Inflammatory macrophage treated with lipopolysaccharide for 4 hours (primary cell): Measurements from ENCODE around the gene ATF5.
"Not testable (repeated sequence)": the region's sequence is repeated elsewhere in the genome, so short reads cannot be mapped to it uniquely, and the experiment has no call there.

Experiments
- DNase-seq: peaks from one replicate; pipeline ENCODE4 v3.0.0-alpha.2; 2020

ATF5 gene

DNA sequence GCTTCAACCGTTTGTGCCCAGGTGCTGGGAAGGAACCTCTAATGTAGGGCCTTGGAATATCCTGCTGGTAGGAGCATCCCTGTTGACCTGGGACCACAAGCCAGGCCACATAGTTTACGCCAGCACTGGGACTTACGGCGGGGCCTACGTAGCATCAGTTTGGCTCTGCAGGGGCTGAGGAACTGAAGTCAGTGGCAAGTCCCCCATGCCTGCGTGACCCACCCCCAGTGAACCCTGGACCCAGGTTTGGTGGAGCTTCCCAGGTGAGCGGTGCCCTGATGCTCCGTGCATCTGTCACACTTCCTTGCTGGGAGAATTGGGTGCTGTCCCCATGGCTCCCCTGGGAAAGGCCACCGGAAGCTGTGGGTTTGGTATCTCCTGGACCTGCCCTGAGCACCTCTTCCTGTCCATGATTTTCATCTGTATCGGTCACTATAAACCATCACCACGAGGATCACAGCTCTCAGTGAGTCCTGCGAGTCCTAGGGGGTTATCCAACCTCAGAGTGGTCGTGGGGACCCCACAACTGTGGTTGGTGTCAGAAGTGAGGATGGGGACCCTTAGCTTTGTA is 22.0 kb downstream of the ATF5 start:
- no peak for DNase-seq

DNA sequence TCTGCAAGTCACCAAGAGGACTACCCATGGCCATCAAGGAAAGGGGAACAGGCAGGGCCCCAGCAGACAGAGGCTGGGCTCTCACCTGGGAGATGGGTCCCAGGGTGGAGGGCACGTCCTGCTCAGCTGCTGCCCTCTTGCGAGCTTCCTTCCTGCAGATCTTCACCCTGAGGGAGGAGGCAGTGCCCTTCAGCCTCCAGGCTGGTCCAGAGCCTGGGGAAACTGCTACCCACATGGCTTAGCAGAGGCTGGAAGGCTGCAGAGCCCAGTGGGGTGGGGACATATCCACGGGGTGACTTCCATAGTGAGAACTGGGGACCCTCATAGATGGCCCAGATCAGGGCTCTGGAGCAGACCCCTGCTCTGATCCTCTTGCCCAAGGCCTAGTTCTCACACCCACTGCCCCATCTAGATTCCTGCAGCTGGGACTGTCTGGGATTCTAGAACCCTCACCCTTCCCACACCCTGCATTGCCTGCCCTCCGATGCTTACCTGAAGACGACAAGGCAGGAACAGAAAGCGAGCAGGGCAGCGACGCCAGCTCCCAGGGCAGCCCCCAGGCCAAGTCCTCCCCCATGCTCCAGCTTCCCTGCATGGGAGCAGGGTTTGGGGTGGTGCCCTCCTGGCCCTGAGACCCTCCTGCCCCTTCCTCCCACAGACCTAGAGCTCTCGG is 22.9 kb downstream of the ATF5 start:
- no peak for DNase-seq

DNA sequence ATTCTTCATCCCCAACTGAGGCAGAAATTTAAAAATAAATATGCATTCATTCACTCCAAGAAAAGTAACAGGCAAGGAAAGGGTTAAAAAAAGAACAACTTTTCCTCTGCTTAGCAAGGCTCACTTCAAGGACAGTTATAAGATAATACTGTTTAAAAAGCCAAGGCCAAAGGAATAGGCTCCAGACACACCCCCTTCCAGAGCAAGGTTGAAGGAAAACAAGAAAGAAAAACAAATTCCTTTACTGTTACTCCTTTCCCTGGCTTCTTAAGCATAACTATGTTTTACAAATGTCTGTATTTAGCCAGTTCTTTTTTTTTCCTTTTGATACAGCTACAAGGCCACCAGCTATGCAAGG is 23.5 kb downstream of the ATF5 start:
- no peak for DNase-seq

DNA sequence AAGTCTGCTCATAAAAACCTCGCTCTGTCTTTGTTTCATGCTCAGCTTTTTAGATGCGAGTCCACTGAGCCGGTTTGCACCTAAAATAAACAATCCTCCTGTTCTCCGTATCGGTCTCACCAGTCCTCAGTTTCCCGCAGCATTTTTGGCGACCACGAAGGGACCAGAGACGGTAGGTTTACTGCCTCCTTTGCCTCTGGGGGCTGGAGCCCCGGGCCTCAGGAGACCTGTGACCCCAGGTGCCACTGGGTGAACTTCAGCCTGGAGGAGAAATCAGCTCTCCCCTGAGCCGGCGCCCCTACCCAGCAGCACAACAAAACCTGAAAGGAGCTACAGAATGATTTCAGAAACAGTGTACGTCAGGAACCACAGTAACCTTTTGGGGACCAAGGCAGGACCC is 23.9 kb downstream of the ATF5 start:
- no peak for DNase-seq

DNA sequence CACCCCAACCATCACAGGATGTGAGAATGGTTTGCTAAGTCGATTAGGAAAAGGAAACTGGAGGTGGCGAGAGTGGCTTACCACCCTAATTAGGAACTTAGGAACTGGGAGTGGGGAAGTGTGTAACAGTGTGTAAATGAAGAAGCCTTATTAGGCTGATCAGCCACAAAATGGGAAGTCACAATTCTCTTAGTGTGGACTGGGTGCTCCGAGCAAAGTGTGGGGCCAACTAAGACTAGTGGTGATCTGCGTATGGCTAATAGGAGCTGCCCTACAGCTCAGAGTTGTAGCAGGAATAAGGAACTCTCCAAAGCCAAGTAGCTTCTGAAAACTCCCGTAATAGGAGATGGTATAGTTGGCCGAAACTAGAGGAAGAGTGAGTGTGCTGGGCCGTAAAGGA is 24.4 kb downstream of the ATF5 start:
- DNase-seq, result peak; percentile 45

DNA sequence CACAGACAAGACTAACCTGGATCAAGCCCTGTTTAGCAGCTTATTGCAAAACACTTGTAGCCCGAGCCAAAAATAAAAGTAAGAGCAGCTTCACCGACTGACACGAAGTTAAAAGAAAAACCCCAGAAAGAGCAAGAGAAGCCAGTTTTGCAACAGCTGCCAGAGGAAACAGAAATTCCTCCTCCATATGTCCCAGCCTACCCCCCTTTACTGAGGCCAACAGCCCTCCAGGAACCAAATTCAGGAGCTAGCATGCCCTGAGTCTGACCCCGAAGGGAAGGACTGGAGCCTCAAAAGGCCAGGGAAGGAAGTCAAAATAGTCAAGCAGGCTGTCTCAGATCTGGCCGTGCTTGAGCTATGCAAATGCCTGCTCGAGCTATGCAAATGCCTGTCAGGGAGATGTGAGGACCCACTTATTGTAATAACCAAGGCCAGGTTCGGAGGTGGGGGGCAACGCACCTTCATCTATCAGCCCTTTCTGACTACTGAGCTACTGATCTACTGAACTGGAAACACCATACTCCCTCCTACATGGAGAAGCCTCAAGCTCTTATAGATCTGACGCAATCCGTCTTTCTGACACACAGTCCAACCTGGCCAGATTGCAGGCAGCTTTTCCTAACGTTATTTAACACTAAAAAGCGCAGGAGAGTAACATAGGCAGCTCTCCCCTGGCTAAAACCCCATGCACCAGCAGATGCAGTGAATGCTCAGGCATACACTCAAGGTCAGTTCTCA is 25.3 kb downstream of the ATF5 start:
- DNase-seq, result peak; percentile 69

DNA sequence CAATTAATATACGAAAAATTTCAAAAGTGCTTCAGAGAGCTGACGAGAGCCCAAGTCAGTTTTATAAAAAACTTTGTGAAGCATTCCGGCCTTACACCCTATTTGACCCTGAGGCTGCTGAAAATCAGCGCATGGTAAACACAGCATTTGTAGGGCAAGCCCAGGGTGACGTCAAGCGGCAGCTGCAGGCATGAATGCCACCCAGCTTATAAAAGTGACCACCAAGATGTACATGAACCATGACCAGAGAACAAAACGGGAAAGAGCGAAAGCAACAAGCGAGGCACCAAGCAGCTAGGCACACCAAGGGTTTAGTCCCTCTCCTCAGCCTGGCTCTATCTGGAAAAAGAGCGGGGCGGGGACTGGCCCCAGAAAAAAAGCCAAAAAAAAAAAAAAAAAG is 25.9 kb downstream of the ATF5 start:
- DNase-seq, result no peak

DNA sequence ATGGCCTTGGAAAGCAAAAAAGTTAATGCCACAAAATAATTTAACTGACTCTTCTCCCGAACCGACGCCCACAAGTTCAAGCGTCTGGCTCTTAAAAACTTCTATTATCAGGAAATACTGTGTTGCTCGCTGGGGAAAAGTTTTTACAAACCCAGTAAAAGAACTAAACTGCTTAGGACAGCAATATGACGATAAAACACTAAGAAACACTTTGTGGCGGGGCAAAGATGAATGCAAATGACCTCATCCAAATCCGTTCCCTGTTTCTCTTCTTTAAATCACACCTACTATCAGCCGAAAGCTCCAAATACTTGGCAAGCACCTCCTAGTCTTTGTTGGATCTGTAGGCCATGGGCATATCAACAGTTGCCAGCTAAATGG is 27.1 kb downstream of the ATF5 start:
- DNase-seq, result no peak

DNA sequence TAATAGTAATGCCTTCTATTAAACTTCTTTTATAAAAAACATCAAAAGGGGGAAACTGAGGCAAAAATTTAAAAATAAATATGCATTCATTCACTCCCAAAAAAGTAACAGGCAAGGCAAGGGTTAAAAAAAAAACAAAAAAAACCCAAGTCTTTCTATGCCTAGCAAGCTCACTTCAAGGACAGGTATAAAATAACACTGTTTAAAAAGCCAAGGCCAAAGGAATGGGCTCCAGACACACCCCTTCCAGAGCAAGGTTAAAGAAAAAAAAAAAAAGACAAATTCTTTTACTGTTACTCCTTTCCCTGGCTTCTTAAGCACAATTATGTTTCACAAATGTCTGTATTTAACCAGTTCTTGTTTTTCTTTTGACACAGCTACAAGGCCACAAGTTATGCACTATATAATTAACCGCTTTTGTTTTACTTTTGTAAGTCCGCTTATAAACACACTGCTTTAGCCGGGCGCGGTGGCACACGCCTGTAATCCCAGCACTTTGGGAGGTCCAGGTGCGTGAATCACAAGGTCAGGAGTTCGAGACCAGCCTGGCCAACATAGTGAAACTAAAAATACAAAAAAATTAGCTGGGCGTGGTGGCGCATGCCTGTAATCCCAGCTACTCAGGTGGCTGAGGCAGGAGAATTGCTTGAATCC is 28.4 kb downstream of the ATF5 start:
- DNase-seq, result no peak

DNA sequence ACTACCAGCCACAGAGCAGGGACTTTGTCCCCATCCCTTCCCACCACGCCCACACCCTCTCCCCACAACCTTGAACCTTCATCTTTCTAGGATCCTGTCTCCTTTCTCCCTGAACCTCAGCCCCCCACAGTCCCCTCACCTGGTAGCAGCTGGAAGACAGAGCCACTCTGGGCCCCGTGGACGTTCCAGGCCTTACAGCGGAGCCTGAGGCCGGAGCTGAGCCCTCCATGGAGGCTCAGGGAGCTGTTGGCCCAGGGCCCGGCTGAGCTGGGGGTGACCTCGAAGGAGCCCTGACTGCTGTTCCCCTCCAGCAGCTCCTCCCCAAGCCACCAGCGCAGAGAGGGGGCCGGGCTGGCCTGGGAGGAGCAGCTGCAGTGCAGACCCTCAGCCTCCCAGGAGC is 29.1 kb downstream of the ATF5 start:
- DNase-seq, result not testable (repeated sequence)

DNA sequence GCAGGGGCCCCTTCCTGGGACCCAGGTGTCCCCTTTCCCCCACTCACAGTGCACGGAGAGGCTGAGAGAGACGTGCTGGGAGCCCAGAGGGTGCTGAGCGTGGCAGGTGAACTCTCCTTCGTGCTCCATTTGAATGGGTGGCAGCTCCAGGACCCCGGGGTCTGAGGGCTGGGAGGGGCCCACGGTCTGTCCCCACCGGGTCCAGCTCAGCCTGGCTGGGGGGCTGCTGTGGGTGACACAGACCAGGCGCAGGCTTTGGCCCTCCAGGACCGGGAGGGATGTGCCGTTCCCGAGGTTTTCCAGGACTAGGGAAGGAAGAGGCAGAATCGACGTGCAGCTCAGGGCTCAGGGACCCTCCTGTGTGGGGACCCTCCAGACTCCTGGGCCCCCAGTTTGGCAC is 29.6 kb downstream of the ATF5 start:
- DNase-seq, result not testable (repeated sequence)

DNA sequence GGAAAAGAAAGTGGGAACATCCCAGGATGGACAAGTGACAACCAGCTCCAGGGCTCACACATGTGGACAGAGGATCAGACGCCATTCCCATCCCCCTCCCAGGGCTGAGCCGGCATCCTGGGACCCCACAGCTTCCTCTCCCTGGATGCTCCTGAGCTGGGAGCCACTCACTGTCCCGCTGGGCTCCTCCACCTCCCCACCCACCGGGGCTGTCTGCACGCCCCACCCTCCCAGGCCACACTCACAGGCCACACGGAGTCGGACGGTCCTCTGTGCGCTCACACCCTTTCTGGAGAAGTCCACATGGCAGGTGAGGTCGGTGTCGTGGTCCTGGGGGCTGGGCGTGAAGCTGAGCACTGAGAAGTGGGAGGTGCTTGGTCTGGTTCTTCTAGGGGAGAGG is 30.9 kb downstream of the ATF5 start:
- not testable (repeated sequence) for DNase-seq

DNA sequence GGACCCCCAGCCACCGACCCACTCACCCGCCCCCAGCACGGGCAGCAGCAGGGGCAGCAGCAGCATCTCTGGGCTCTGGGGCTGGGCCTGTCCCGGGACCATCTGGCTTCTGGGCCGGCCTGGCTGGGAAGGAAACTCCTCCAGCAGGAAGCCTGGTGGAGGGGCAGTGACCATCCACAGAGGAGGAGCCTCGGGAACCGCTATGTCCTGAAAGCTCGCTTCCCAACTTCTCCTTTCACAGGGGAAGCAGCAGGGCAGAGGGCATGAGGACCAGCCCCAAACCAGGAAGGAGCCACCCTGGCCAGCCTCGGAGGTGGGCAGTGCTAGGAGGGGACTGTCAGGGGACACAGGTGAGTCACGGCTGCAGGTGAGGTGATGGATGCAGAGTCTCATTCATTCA is 32.0 kb downstream of the ATF5 start, which contains the start of gene SIGLEC11:
TSS of gene SIGLEC11 (minus strand) at position 193 of the 400 bp plus-strand sequence. CDS start at position 102, 91 bp downstream.
- DNase-seq, result peak; percentile 41

DNA sequence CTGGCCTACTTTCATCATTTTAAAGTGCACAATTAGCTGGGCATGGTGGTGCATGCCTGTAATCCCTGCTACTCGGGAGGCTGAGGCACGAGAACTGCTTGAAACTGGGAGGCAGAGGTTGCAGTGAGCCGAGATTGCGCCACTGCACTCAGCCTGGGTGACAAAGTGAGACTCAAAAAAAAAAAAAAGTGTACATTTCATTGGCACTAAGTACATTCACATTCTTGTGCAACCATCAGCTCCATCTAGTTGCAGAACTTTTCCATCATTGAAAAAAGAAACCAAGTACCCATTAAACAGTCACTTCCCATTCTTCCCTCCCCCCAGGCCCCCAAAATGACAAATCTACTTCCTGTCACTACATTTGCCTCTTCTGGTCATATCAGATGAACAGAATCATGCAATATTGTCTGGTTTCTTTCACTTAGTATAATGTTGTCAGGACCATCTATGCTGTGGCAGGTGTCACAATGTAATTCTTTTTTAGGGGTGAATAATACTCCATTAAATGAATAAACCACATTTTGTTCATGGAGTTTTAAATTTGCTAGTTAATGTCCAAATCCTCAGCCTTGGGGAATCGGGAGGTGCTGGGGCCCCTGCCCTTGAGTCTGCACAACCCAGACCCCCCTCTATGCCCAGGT is 39.4 kb downstream of the ATF5 start:
- peak; percentile 96 for DNase-seq

DNA sequence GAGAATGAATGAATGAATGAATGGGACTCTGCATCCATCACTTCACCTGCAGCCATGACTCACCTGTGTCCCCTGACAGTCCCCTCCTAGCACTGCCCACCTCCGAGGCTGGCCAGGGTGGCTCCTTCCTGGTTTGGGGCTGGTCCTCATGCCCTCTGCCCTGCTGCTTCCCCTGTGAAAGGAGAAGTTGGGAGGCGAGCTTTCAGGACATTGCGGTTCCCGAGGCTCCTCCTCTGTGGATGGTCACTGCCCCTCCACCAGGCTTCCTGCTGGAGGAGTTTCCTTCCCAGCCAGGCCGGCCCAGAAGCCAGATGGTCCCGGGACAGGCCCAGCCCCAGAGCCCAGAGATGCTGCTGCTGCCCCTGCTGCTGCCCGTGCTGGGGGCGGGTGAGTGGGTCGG is 40.4 kb downstream of the ATF5 start:
- peak; percentile 66 for DNase-seq

DNA sequence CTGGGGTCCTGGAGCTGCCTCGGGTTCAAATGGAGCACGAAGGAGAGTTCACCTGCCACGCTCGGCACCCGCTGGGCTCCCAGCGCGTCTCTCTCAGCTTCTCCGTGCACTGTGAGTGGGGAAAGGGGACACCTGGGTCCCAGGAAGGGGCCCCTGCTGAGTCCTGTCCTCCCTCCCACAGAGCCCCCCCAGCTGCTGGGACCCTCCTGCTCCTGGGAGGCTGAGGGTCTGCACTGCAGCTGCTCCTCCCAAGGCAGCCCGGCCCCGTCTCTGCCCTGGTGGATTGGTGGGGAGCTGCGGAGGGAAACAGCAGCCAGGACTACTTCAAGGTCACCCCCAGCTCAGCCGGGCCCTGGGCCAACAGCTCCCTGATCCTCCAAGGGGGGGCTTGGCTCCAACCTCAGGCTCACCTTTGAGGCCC is 43.0 kb downstream of the ATF5 start:
- no peak for DNase-seq

DNA sequence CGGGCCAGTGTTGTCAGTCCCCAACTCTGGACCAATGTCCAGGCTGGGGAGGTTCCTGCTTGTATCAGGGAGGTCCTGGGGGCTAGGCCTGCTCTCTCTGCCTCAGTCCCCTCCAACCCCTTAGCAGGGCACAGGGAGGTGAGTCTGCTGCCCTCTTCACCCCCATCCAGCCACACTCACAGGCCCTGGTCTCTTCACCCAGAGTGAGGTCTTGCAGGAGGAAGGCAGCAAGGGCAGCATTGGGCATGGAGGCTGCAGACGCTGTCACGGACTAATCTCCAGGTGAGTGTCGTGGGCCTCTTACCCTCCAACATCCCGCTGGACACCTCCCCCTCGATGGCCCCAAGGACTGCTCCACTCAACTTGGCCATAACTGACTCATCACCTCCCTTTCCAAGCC is 43.8 kb downstream of the ATF5 start:
- no peak for DNase-seq

DNA sequence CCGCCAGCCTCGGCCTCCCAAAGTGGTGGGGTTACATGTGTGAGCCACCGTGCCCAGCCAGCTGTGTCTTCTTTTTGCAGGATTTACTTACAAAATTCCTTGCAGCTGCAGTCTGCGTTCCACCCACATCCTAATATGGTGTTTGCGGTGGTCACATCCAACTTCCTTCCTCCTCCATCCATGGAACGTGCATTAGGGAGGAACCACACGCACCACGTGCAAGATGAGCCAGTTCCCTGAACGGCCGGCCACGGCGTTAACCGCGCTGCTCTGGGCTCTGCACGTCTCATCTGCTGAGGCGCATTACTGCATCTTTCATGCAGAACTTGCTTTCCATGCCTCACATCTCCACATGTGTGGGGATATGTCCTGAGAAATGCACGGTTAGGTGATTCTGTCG is 45.0 kb downstream of the ATF5 start:
- peak; percentile 63 for DNase-seq

DNA sequence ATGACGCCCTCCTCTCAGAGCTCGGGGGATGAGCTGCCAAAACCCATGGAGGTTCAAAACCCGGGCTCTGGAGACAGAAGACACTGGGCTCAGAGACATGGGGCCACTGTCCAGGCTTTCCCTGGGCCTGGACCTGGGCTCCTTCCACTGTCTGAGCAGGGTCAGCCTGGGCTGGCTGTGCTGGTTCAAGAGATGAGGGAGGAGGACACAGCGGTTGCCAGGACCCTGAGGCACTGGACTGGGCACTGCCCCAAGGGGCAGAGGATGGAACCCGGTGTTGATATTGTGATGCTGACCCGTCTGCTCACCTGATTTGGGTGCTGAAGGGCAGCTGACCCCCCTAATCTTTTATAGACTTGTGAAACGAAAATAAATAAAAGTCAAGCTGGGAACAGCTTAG is 46.0 kb downstream of the ATF5 start:
- no peak for DNase-seq

DNA sequence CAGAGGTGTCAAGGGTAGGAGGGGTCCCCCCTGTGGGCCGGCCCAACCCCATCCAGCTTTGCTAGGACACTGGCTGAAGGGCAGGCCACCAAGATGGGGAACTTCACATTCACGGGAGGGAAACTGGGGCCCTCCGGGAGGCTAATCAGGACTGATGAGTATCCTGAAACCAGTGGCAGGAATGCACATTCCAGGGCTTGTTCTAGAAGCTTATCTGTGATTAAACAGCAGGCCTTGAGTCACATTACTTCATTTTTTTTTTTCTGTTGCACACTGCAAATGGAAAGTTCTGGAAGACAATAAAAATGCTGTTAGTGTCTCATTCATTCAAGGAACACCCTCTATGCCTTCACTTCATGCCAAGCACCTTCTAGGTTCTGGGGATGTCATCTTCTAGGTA is 47.5 kb downstream of the ATF5 start:
- DNase-seq, result no peak

DNA sequence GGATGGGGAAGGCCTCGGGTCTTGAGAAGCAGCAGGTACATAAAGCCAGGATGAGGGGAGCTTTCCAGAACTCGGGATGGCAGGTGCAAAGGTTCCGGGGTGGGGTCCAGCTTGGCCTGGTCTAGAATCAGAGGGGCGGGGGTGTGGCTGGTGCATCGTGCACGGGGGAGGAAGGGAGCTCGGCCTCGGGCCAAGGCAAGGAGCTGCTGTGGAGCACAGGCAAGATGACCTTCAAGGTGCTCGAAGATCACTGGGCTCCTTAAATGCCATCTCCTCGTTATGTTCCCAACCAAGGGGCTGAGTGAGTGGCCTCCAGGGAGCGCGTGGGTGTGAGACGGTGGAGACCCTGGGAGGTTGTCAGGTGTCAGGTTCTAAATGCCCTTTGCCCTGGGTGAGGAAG is 48.1 kb downstream of the ATF5 start:
- DNase-seq, result no peak

DNA sequence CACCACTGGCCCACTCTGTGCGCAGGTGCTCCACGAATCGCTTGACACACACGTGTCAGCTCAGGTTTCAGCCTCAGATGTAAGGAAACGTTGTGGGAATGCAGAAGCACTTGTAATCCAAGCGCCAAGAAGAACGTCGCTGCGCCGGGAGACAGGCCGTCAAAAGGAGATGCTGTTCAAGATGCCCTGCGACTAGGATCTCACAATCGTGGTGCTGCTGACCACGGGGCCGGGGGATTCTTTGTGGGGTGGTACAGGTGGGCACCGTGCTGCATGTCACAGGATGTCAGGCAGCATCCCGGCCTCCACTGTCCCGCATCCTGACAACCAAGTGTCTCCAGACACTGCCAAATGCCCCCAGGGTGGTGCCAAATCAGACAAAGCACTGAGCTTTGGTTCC is 48.9 kb downstream of the ATF5 start:
- DNase-seq, result no peak

DNA sequence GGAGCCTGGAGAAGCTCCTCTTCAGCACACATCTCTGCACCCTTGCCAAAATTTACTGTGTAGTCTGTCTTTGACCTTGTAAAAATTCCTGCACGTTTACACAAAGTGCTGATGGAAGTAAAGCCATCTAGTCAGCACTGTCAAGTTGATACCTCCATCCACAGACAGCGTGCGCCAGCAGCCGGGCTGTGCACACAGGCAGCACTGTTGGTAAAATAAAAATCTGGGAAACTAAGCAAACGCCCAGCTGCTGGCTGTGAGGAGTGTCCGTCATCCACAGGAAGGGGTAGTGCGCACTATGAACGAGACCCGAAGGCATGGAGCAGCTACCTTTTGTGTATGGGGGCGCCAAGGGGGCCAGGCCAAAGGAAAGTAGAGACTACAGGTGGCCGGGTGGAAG is 49.3 kb downstream of the ATF5 start:
- DNase-seq, result no peak
